Measurements from ENCODE around the gene NEB. TPM values are rescaled to one million over a fixed set of nuclear protein-coding genes. Genes with fewer than 3 reads are reported as not detected.

The NEB gene
- polyA plus RNA-seq, 1 of the 3 experiments (the other 2 are of a cell fraction) = 0.02 TPM

DNA sequence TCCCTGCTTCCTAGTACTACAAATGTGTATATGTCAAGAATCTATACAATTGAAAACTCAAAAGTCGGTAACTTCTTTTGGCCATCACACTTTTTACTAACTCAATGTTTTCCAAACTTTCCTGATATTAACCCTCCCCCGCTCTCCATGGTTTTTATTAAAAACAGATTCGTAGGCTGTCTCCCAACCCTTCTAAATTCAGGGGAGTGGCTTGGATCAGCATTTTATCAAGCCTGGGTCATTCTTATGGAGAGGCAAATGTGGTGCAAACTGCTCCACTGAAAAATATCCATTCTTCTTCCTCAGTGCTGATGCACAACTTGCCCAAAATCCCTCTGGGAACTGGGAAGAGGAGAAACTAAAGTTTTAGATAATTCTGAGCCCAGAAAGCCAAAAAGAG lies 190.4 kb downstream of the NEB start:
- CTCF ChIA-PET = no interaction called here
- POLR2A ChIA-PET = no interaction called here
- no peak overlapping the region for H3K9ac ChIP-seq
- no peaks in the 10 kb centered on the region for H3K9me2 ChIP-seq
- DNase-seq = no peak
- H3K4me3 ChIP-seq (ENCODE audit: low read depth in 2 of 2, low read length in 1 of 2) = no peak overlapping the region
- no peak overlapping the region for H2AFZ ChIP-seq (ENCODE audit: low read depth)
- TF ChIP-seq, protein P1, sequence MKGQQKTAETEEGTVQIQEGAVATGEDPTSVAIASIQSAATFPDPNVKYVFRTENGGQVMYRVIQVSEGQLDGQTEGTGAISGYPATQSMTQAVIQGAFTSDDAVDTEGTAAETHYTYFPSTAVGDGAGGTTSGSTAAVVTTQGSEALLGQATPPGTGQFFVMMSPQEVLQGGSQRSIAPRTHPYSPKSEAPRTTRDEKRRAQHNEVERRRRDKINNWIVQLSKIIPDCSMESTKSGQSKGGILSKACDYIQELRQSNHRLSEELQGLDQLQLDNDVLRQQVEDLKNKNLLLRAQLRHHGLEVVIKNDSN (IDR thresholded peaks at IDR 0.05; ENCODE audit: borderline replicate concordance, low read depth) = no peak
- TF ChIP-seq YY1 (IDR thresholded peaks at IDR 0.05; ENCODE audit: low read depth) (no peak), NFIC (IDR thresholded peaks at IDR 0.05; ENCODE audit: borderline replicate concordance) (no peak), RAD21 (IDR thresholded peaks at IDR 0.05; ENCODE audit: low read length) (no peak), FOSL2 (IDR thresholded peaks at IDR 0.05; ENCODE audit: borderline replicate concordance, low read depth) (no peak), EP300 (IDR thresholded peaks at IDR 0.05; ENCODE audit: borderline replicate concordance in 1 of 2, low read depth in 1 of 2, low read length in 1 of 2) (no peak), TAF1 (IDR thresholded peaks at IDR 0.05; ENCODE audit: borderline replicate concordance, low read depth, low read length) (no peak), MXI1 (IDR thresholded peaks at IDR 0.05; ENCODE audit: low read depth, low read length) (no peak), SMC3 (IDR thresholded peaks at IDR 0.05; ENCODE audit: low read depth, low read length) (no peak), CHD2 (IDR thresholded peaks at IDR 0.05; ENCODE audit: low read length, partially characterized antibody) (no peak), SIN3A (IDR thresholded peaks at IDR 0.05; ENCODE audit: borderline replicate concordance, low read depth, low read length) (no peak), TEAD4 (IDR thresholded peaks at IDR 0.05; ENCODE audit: borderline replicate concordance, insufficient read depth) (no peak), TCF12 (IDR thresholded peaks at IDR 0.05) (no peak), RCOR1 (IDR thresholded peaks at IDR 0.05; ENCODE audit: low read length) (no peak)
- TF ChIP-seq, protein P2, sequence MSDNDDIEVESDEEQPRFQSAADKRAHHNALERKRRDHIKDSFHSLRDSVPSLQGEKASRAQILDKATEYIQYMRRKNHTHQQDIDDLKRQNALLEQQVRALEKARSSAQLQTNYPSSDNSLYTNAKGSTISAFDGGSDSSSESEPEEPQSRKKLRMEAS (IDR thresholded peaks at IDR 0.05; ENCODE audit: low read depth) = no peak
- TF ChIP-seq, protein P3, sequence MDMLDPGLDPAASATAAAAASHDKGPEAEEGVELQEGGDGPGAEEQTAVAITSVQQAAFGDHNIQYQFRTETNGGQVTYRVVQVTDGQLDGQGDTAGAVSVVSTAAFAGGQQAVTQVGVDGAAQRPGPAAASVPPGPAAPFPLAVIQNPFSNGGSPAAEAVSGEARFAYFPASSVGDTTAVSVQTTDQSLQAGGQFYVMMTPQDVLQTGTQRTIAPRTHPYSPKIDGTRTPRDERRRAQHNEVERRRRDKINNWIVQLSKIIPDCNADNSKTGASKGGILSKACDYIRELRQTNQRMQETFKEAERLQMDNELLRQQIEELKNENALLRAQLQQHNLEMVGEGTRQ (IDR thresholded peaks at IDR 0.05; ENCODE audit: borderline replicate concordance, low read depth, low read length) = no peak
- TF ChIP-seq, protein P4, sequence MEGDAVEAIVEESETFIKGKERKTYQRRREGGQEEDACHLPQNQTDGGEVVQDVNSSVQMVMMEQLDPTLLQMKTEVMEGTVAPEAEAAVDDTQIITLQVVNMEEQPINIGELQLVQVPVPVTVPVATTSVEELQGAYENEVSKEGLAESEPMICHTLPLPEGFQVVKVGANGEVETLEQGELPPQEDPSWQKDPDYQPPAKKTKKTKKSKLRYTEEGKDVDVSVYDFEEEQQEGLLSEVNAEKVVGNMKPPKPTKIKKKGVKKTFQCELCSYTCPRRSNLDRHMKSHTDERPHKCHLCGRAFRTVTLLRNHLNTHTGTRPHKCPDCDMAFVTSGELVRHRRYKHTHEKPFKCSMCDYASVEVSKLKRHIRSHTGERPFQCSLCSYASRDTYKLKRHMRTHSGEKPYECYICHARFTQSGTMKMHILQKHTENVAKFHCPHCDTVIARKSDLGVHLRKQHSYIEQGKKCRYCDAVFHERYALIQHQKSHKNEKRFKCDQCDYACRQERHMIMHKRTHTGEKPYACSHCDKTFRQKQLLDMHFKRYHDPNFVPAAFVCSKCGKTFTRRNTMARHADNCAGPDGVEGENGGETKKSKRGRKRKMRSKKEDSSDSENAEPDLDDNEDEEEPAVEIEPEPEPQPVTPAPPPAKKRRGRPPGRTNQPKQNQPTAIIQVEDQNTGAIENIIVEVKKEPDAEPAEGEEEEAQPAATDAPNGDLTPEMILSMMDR (IDR thresholded peaks at IDR 0.05) = no peak
- TF ChIP-seq, protein P5, sequence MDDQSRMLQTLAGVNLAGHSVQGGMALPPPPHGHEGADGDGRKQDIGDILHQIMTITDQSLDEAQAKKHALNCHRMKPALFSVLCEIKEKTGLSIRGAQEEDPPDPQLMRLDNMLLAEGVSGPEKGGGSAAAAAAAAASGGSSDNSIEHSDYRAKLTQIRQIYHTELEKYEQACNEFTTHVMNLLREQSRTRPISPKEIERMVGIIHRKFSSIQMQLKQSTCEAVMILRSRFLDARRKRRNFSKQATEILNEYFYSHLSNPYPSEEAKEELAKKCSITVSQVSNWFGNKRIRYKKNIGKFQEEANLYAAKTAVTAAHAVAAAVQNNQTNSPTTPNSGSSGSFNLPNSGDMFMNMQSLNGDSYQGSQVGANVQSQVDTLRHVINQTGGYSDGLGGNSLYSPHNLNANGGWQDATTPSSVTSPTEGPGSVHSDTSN (IDR thresholded peaks at IDR 0.05) = no peak
- no peak overlapping the region for H3K4me2 ChIP-seq
- H3F3A ChIP-seq (replicated peaks; ENCODE audit: insufficient read depth) = no peaks in the 10 kb centered on the region
- H4K20me1 ChIP-seq (ENCODE audit: insufficient read depth) = no peaks in the 10 kb centered on the region
- no peaks in the 10 kb centered on the region; a peak in 1 of 4 replicates for H3K4me1 ChIP-seq (ENCODE audit: control insufficient read depth in 1 of 2, insufficient read depth in 2 of 2, low read depth in 1 of 2, low read length in 1 of 2)
- WGBS (ENCODE audit: low lambda C conversion rate) = 77% methylated on average over 3 of the region's 3 CpGs
- no peaks in the 10 kb centered on the region for H3K9me3 ChIP-seq
- no peak overlapping the region for H3K27ac ChIP-seq (ENCODE audit: low read depth in 2 of 2, low read length in 1 of 2)
- no peaks in the 10 kb centered on the region for H3K27me3 ChIP-seq (ENCODE audit: insufficient read depth)
- H3K36me3 ChIP-seq (replicated peaks in 1 of 2; ENCODE audit: control insufficient read depth in 1 of 2, insufficient read depth in 2 of 2, low read length in 1 of 2) = no peaks in the 10 kb centered on the region
- no peaks in the 10 kb centered on the region for H3K79me2 ChIP-seq (ENCODE audit: insufficient read depth)

All from SK-N-SH (cell line).